ENCODE data around the gene FBXO47. TPM values are rescaled to one million over a fixed set of nuclear protein-coding genes. Genes with fewer than 3 reads are reported as not detected.
"Not testable (repeated sequence)": the region's sequence is repeated elsewhere in the genome, so short reads cannot be mapped to it uniquely, and the experiment has no call there.

The FBXO47 gene
- total RNA-seq, 2 donors from 2014 or later = not detected

GRCh38 chr17:38940404-38940803 lies 26.8 kb downstream of the FBXO47 start:
- no peak for DNase-seq (ENCODE audit: low spot score)
- H3K36me3 ChIP-seq = no peaks in the 10 kb centered on the region
- no peaks in the 10 kb centered on the region for H3K9me3 ChIP-seq
- H3K27ac ChIP-seq = no peak overlapping the region
- no peaks in the 10 kb centered on the region for H3K27me3 ChIP-seq
- H3K4me3 ChIP-seq = no peak overlapping the region
- TF ChIP-seq CTCF (IDR thresholded peaks at IDR 0.05) = no peak
- no peaks in the 10 kb centered on the region for H3K4me1 ChIP-seq

- H3K27ac ChIP-seq = no peak overlapping the region
- no peaks in the 10 kb centered on the region for H3K4me1 ChIP-seq
- H3K27me3 ChIP-seq = no peaks in the 10 kb centered on the region
- no peak overlapping the region for H3K4me3 ChIP-seq
- TF ChIP-seq CTCF (IDR thresholded peaks at IDR 0.05) = no peak
- no peak for DNase-seq (ENCODE audit: low spot score)
- H3K9me3 ChIP-seq = no peaks in the 10 kb centered on the region
- no peaks in the 10 kb centered on the region for H3K36me3 ChIP-seq
Measured at GRCh38 chr17:38939987-38940386, 27.2 kb downstream of the FBXO47 start.

GRCh38 chr17:38933962-38934361 lies 33.2 kb downstream of the FBXO47 start:
- not testable (repeated sequence) for H3K4me1 ChIP-seq; H3K27ac ChIP-seq; DNase-seq (ENCODE audit: low spot score); H3K9me3 ChIP-seq; H3K27me3 ChIP-seq; H3K36me3 ChIP-seq; H3K4me3 ChIP-seq

- not testable (repeated sequence) for H3K27ac ChIP-seq; H3K4me3 ChIP-seq; H3K27me3 ChIP-seq; H3K9me3 ChIP-seq; H3K36me3 ChIP-seq; H3K4me1 ChIP-seq; DNase-seq (ENCODE audit: low spot score)
Measured at GRCh38 chr17:38930782-38931181, 36.4 kb downstream of the FBXO47 start.

GRCh38 chr17:38926293-38927070 lies 40.7 kb downstream of the FBXO47 start:
- Histone ChIP-seq H3K4me3 (no peak overlapping the region), H3K27ac (peak overlapping the region; percentile 38 to 57)

GRCh38 chr17:38925263-38925995 lies 41.8 kb downstream of the FBXO47 start, which contains the start of gene LASP1NB:
TSS of gene LASP1NB (plus strand) at chr17:38925614.
- H3K36me3 ChIP-seq = no peaks in the 10 kb centered on the region
- peak within 1 kb of the TSS; percentile 38 to 57 for H3K27ac ChIP-seq
- peak; percentile 64 for DNase-seq (ENCODE audit: low spot score)
- TF ChIP-seq CTCF (IDR thresholded peaks at IDR 0.05) = no peak
- no peaks in the 10 kb centered on the region for H3K9me3 ChIP-seq
- H3K4me1 ChIP-seq = peaks cover 0 to 52% of the 10 kb centered on the region in 2 donors
- H3K4me3 ChIP-seq = no peak within 1 kb of the TSS
- H3K27me3 ChIP-seq = no peaks in the 10 kb centered on the region

More at GRCh38 chr17:38926293-38927070, 40.7 kb downstream of the FBXO47 start:
- no peaks in the 10 kb centered on the region for H3K27me3 ChIP-seq
- H3K4me1 ChIP-seq = peaks cover 0 to 42% of the 10 kb centered on the region in 2 donors
- TF ChIP-seq CTCF (IDR thresholded peaks at IDR 0.05) = no peak
- H3K9me3 ChIP-seq = no peaks in the 10 kb centered on the region
- H3K36me3 ChIP-seq = no peaks in the 10 kb centered on the region
- DNase-seq (ENCODE audit: low spot score) = no peak
